PFSK-1 (cell line): ENCODE results near the gene GNB1.

Experiments used
- FOXP2 ChIP-seq: optimal IDR thresholded peaks from 2 replicates; pipeline ENCODE3; 2011; ENCODE audit warnings: borderline replicate concordance, control low read depth, inconsistent platforms; ENCODE audit not compliant: insufficient read depth; ENCODE audit errors: extremely low read length, extremely low read depth
- POLR2AphosphoS5 ChIP-seq: IDR thresholded peaks from 2 replicates; pipeline ENCODE4 v1.6.1; 2012; ENCODE audit warnings: low read depth, mild to moderate bottlenecking, control low read depth, low read length, moderate library complexity
- SIN3A ChIP-seq: IDR thresholded peaks from 2 replicates; pipeline ENCODE4 v1.6.1; 2012; ENCODE audit warnings: mild to moderate bottlenecking, low read length, moderate library complexity, borderline replicate concordance; ENCODE audit not compliant: insufficient read depth
- TAF1 ChIP-seq: IDR thresholded peaks from 2 replicates; pipeline ENCODE4 v1.6.1; 2012; ENCODE audit warnings: low read length, control low read depth, borderline replicate concordance; ENCODE audit not compliant: insufficient read depth
- TF ChIP-seq, protein P1 (sequence below), 2 experiments: IDR thresholded peaks; 2 replicates each; pipeline versions ENCODE4 v1.6.1 to v1.8.0; 2011 to 2012; ENCODE audit warnings: low read depth in 2 of 2, low read length in 2 of 2, control low read depth in 1 of 2, inconsistent platforms in 1 of 2, mild to moderate bottlenecking in 1 of 2, moderate library complexity in 1 of 2; ENCODE audit not compliant: insufficient read depth in 1 of 2

Gene GNB1

DNA sequence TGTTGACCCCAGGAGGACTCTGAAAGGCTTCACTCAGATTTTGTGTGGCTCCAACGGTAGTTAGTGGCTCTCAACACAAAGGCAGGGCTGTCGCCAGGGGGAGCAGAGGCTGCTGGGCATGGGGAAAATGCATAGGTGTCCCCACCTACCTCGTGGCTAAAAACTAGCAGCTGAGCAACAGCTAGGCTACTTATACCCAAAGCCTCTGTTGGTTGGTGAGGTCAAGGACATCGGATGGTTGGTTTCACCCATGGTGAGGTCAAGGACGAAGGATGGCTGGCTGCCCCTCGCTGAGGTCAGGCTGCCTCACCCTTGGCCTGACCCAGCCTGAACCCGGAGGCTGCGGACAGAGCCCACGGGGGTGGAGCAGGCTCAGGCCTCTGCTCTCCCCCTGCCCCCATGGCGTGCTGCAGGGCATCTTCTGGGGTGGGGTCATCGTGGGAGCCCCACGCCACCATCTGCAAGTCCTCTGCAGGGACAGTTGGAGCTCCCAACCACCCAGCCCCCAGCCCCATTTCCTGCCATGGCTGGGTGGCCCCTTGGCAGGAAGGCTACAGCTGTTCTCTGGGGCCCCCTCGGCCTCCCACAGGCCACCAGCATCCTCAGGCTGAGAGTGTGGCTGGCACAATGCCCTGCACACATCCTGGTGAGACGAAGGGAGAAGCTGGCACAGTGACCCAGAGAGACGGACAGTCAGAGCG, 8.5 kb upstream of the GNB1 start:
- TF ChIP-seq FOXP2 (no peak), POLR2AphosphoS5 (no peak)

DNA sequence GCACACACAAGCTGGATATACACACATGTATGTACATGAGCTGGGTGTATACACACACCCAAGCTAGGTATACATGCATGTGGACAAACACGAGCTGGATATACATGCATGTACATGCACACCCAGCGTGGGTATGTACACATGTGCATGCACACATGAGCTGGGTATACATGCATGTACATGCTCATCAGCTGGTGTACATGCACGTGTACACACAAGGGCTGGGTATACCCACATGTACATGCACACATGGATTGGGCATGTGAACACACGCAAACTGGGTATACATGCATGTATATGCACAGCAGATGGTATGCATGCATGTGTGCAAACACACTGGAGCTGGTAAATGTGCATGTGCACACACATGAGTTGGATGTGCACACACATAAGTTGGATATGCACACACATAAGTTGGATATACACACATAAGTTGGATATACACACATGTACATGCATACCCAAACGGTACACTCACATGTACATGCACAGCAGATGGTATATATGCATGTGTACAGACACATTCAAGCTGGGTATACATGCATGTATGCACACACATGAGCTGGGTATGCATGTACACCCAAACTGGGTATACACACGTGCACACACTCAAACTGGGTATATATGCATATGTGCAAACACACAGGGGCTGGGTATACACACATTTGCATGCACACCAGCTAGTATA, 7.5 kb upstream of the GNB1 start:
- TF ChIP-seq SIN3A: no peak

GRCh38 chr1:1895456-1896336, 4.8 kb upstream of the GNB1 start:
- TF ChIP-seq SIN3A (no peak), POLR2AphosphoS5 (no peak)

DNA sequence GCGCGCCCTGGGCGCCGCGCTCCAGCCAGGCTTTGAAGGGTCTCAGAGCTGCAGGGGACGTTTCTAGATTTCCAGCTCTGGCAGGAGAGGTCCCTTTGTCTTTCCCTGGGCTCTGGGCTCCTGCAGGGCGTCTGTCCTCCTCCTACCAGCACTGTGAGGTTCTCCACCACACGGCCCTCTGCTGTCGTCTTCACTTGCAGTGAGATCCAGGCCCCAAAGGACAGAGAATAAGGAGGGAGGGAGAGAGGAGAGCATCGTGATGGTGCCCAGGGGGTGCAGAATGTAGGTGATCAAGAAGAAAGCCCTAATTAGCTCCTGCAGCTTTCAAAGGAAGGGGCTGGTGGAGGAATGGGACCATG, 4.2 kb upstream of the GNB1 start:
- TF ChIP-seq SIN3A (no peak), TAF1 (no peak), FOXP2 (no peak), POLR2AphosphoS5 (no peak)
- TF ChIP-seq, protein P1, sequence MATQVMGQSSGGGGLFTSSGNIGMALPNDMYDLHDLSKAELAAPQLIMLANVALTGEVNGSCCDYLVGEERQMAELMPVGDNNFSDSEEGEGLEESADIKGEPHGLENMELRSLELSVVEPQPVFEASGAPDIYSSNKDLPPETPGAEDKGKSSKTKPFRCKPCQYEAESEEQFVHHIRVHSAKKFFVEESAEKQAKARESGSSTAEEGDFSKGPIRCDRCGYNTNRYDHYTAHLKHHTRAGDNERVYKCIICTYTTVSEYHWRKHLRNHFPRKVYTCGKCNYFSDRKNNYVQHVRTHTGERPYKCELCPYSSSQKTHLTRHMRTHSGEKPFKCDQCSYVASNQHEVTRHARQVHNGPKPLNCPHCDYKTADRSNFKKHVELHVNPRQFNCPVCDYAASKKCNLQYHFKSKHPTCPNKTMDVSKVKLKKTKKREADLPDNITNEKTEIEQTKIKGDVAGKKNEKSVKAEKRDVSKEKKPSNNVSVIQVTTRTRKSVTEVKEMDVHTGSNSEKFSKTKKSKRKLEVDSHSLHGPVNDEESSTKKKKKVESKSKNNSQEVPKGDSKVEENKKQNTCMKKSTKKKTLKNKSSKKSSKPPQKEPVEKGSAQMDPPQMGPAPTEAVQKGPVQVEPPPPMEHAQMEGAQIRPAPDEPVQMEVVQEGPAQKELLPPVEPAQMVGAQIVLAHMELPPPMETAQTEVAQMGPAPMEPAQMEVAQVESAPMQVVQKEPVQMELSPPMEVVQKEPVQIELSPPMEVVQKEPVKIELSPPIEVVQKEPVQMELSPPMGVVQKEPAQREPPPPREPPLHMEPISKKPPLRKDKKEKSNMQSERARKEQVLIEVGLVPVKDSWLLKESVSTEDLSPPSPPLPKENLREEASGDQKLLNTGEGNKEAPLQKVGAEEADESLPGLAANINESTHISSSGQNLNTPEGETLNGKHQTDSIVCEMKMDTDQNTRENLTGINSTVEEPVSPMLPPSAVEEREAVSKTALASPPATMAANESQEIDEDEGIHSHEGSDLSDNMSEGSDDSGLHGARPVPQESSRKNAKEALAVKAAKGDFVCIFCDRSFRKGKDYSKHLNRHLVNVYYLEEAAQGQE (IDR thresholded peaks at IDR 0.05; ENCODE audit: insufficient read depth in 1 of 2, low read depth in 2 of 2, low read length in 2 of 2): no peak

DNA sequence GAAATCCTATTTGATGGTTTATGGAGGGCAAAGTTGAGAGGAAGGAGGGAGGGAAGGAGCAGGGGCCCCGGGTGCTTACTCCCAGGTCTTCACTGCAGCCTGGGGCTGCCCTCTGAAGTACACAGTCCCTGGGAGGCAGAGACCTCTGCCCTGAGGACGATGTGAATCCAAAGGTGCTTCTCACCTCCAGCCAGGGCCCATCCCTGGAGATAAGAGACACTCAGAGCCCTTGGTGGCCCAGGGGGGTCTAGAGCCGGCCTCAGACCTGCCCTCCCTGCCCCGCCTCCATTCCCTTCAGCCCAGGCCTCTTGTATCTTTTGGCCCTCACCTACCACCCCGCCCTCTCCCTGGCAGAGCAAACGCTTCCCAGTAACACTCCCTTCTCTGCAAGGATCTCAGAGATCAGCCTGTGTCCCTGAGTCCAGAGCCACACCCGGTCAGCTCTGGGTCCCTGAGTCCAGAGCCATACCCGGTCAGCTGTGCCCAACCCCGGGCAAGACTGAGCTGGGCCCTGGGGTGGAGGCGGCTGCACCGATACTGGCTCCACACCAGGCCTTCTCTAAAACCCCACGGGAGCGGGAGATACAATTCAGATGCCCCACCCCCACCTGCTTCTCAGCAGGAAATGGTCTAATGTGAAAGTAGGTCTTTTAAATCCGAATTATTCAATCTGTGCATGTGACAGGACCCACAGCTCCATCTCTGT, 3.6 kb upstream of the GNB1 start:
- TF ChIP-seq, protein P1 (IDR thresholded peaks at IDR 0.05; ENCODE audit: insufficient read depth in 1 of 2, low read depth in 2 of 2, low read length in 2 of 2): no peak
- TF ChIP-seq TAF1 (no peak), FOXP2 (no peak), SIN3A (no peak), POLR2AphosphoS5 (no peak)

GRCh38 chr1:1893997-1894353, 3.1 kb upstream of the GNB1 start:
- TF ChIP-seq TAF1: no peak
- TF ChIP-seq, protein P1 (IDR thresholded peaks at IDR 0.05; ENCODE audit: insufficient read depth in 1 of 2, low read depth in 2 of 2, low read length in 2 of 2): no peak
- TF ChIP-seq FOXP2: no peak
- TF ChIP-seq POLR2AphosphoS5: no peak
- TF ChIP-seq SIN3A: no peak
